Tibial nerve (tissue), 4 donors: ENCODE measurements around the gene ZNF394. TPM values are rescaled to one million over a fixed set of nuclear protein-coding genes. Genes with fewer than 3 reads are reported as not detected.

Source experiments
- DNase-seq, 2 donors: peaks; one replicate each; pipeline ENCODE4 v3.0.0-alpha.2; 2019; ENCODE audit warnings: low spot score in 2 of 2
- H3K27ac ChIP-seq, 4 donors: fragments of 200-600 bp; sonication (generic) in 3 of 4; one replicate each; pipeline ENCODE4 v1.5.1; 2017 to 2019; ENCODE audit warnings: mild to moderate bottlenecking in 1 of 4
- H3K27me3 ChIP-seq, 2 donors: fragments of 200-600 bp; sonication (generic) in 1 of 2; one replicate each; pipeline versions ENCODE4 v1.5.1 to v1.6.0; 2017 to 2019
- H3K36me3 ChIP-seq, 3 donors: fragments of 200-600 bp; sonication (generic); one replicate each; pipeline ENCODE4 v1.5.1; 2018 to 2019
- H3K4me1 ChIP-seq, 4 donors: fragments of 200-600 bp; sonication (generic) in 3 of 4; one replicate each; pipeline ENCODE4 v1.5.1; 2017 to 2019
- H3K4me3 ChIP-seq, 4 donors: fragments of 200-600 bp; sonication (generic) in 3 of 4; one replicate each; pipeline ENCODE4 v1.5.1; 2017 to 2019; ENCODE audit warnings: mild to moderate bottlenecking in 1 of 4, moderate library complexity in 1 of 4
- H3K9me3 ChIP-seq, 4 donors: fragments of 200-600 bp; sonication (generic) in 3 of 4; one replicate each; pipeline ENCODE4 v1.5.1; 2017 to 2019
- EP300 ChIP-seq, 2 donors: sonication (generic); formaldehyde crosslinking; IDR thresholded peaks; one replicate each; pipeline ENCODE4 v1.6.1; 2017; ENCODE audit warnings: antibody characterized with exemption in 2 of 2, mild to moderate bottlenecking in 1 of 2
- POLR2A ChIP-seq, 2 donors: fragments of 450-650 bp; IDR thresholded peaks; one replicate each; pipeline ENCODE4 v1.6.1; 2017; ENCODE audit warnings: antibody characterized with exemption in 2 of 2, mild to moderate bottlenecking in 2 of 2, moderate library complexity in 2 of 2
- WGBS, 2 donors: methylation state at CpG; one replicate each; pipeline ENCODE4 v1.1.5; 2018; 5-methylcytosine and 5-hydroxymethylcytosine counted together
- total RNA-seq, 4 donors: library from RNA; depleted of rRNA; stranded (reverse); fragments of >200 nt; gene quantifications; one replicate each; pipeline ENCODE4 v1.1.0, GENCODE V29; 2016
- TF ChIP-seq, protein P1 (sequence below), 5 experiments: fragments of 200-600 bp in 3 of 5; fragments of 450-650 bp in 2 of 5; sonication (generic) in 3 of 5; IDR thresholded peaks; one replicate each; pipeline ENCODE4 v1.5.1; 2016 to 2019; ENCODE audit warnings: antibody characterized with exemption in 5 of 5, mild to moderate bottlenecking in 3 of 5, moderate library complexity in 2 of 5

The ZNF394 gene
- total RNA-seq, 4 donors from 2014 or later, result 36.9 to 47.3 (median 44.5) TPM

DNA sequence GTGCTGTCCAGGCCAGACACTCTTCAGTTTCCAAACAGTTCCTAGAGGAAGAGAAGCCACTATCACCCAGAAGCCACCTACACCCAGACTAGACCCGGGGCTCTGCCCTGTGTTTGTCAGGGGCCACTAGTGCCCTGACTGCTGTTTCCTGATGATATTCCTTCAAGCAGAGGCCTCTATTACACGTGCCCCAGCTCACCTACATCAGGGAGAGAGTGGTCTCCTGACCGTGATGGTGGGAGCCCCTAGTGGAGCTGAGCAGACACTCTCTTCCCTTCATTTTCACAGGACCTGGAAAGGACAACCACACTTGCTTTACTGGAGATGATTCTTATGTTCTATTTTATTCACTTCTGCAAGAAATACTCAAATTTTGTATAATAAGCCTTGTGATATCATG is 9.2 kb downstream of the ZNF394 start:
- Histone ChIP-seq H3K9me3 (peaks cover 0 to 42% (median 9%) of the 10 kb centered on the region in 4 donors), H3K36me3 (peaks cover 9 to 97% (median 14%) of the 10 kb centered on the region in 3 donors), H3K27ac (no peak overlapping the region), H3K27me3 (no peaks in the 10 kb centered on the region), H3K4me1 (no peaks in the 10 kb centered on the region), H3K4me3 (no peak overlapping the region)
- TF ChIP-seq EP300 (IDR thresholded peaks at IDR 0.05), result no peak
- TF ChIP-seq POLR2A (IDR thresholded peaks at IDR 0.05), result no peak
- TF ChIP-seq, protein P1, sequence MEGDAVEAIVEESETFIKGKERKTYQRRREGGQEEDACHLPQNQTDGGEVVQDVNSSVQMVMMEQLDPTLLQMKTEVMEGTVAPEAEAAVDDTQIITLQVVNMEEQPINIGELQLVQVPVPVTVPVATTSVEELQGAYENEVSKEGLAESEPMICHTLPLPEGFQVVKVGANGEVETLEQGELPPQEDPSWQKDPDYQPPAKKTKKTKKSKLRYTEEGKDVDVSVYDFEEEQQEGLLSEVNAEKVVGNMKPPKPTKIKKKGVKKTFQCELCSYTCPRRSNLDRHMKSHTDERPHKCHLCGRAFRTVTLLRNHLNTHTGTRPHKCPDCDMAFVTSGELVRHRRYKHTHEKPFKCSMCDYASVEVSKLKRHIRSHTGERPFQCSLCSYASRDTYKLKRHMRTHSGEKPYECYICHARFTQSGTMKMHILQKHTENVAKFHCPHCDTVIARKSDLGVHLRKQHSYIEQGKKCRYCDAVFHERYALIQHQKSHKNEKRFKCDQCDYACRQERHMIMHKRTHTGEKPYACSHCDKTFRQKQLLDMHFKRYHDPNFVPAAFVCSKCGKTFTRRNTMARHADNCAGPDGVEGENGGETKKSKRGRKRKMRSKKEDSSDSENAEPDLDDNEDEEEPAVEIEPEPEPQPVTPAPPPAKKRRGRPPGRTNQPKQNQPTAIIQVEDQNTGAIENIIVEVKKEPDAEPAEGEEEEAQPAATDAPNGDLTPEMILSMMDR (IDR thresholded peaks at IDR 0.05), result no peak
- no peak for DNase-seq
- WGBS, 2 donors, result 53 to 54% methylated on average over 3 of the region's 3 CpGs

DNA sequence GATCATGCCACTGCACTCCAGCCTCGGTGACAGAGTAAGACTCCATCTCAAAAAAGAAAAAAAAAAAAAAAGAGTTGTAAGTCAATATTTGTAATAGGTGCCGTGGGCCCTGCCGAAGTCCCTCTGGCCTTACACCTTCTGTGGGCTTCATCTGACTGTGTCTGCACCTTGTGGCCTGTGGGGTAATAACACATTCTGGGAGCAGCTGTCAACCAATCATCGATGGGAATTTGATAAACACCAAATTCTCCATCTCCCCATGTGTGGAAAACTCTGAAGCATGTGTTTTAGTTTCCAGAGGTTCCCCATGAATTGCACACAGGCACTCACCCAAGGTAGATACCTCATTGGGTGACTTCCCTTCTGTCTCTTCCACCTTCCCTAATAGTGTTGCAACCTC is 10.8 kb downstream of the ZNF394 start:
- Histone ChIP-seq H3K36me3 (peaks cover 8 to 97% (median 9%) of the 10 kb centered on the region in 3 donors), H3K27ac (no peak overlapping the region), H3K4me1 (no peaks in the 10 kb centered on the region), H3K4me3 (no peak overlapping the region), H3K9me3 (peaks cover 0 to 32% (median 8%) of the 10 kb centered on the region in 4 donors), H3K27me3 (no peaks in the 10 kb centered on the region)
- TF ChIP-seq POLR2A (IDR thresholded peaks at IDR 0.05), result no peak
- TF ChIP-seq, protein P1 (IDR thresholded peaks at IDR 0.05), result no peak
- TF ChIP-seq EP300 (IDR thresholded peaks at IDR 0.05), result no peak
- 87 to 93% methylated on average over 4 of the region's 4 CpGs for WGBS, 2 donors
- no peak for DNase-seq

DNA sequence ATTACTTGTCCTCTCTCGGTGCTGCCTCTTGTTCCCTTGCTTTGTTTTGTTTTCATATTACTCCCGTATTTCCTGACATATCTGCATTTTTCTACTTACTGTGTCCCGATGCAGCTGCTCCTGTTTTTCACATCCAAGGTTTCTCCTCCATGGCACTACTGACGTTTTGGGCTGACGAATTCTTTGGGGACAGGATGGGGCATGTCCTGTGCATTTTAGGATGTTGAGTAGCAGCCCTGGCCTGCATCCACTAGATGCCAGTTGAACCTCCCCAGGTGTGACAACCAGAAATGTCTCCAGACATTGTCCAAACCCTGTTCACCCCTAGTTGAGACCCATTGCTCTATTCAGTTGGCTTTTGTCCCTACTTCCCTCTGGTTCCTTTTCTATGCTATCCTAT is 15.0 kb downstream of the ZNF394 start:
- Histone ChIP-seq H3K4me3 (no peak overlapping the region), H3K36me3 (peaks cover 0 to 71% (median 0%) of the 10 kb centered on the region in 3 donors), H3K4me1 (no peaks in the 10 kb centered on the region), H3K27ac (no peak overlapping the region), H3K27me3 (no peaks in the 10 kb centered on the region), H3K9me3 (no peaks in the 10 kb centered on the region)
- 85 to 87% methylated on average over 5 of the region's 5 CpGs for WGBS, 2 donors
- DNase-seq, result no peak
- TF ChIP-seq POLR2A (IDR thresholded peaks at IDR 0.05) (no peak), EP300 (IDR thresholded peaks at IDR 0.05) (no peak)

DNA sequence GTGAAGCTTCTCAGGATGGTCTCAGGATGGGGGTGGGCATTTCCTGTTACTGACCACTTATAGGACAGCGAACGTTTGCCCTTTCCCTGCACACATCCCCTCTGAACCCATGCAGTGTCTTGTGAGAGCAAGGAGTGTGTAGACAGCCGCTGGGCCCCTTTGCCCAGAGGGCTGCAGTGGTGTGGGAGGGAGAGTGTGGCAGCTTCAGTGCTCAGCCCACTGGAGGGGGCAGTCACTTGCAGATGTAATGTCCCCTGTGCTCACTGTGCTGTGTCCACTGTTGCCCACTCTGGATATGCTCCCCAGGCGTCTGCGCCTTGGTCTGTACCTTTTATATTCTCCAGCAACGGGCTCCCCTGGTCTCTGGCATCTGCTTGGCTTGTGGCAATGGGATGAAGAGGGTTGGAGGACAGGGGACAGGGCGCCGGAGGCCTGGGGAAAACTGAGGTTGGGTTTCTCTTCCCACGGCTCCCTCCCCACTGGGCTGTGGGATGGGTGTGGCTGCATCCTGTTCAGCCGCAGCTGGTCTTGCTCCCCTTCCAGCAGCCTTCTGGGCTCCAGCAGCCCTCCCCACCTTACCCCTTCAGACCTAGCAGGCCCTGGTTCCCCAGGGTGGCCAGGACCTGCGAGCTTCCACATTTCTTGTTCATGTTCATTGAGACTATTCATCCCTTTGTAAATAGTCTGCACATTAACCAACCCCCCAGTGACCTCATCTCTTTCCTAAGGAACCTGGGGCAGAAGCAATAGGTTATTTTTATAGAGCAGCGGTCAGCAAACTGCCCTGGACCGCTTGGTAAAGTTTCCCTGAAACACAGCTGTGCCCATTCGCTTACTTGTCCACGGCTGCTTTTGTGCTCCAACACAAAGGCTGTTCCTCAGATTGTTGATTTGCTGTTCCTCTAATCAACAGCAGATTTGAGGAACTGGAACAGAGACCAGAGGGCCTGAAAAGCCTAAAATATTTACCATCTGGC is 21.3 kb downstream of the ZNF394 start:
- DNase-seq, result no peak
- Histone ChIP-seq H3K4me1 (peaks cover 0 to 39% (median 7%) of the 10 kb centered on the region in 4 donors), H3K27ac (peak overlapping the region in 2 of 4 donors; percentile 12 to 28), H3K36me3 (peaks cover 0 to 27% (median 0%) of the 10 kb centered on the region in 3 donors), H3K4me3 (no peak overlapping the region), H3K27me3 (no peaks in the 10 kb centered on the region), H3K9me3 (no peaks in the 10 kb centered on the region)
- WGBS, 2 donors, result 59 to 61% methylated on average over 15 of the region's 15 CpGs
- TF ChIP-seq POLR2A (IDR thresholded peaks at IDR 0.05), result no peak
- no peak for TF ChIP-seq EP300 (IDR thresholded peaks at IDR 0.05)

DNA sequence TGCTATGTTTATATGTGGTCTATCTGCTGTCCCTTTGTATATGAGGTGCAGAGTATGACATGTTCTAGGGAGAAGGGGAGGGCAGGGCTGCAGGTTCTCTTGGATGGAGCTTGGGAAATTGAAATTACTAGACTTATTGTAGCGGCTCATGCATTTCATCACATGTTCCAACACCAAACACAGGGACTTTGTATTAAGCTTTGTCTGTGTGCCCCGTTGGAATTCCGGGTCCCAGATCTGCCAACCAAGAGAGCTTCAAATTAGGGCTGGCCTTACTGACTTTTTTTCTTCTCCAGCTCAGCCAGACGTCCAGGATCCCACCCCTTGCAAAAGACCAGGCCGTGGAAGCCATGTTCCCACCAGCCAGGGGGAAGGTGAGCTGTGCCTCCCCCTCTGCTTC is 24.0 kb downstream of the ZNF394 start:
- Histone ChIP-seq H3K4me3 (no peak overlapping the region), H3K9me3 (no peaks in the 10 kb centered on the region), H3K4me1 (peaks cover 0 to 55% (median 16%) of the 10 kb centered on the region in 4 donors), H3K27ac (peak overlapping the region in 2 of 4 donors; percentile 16 to 52), H3K27me3 (no peaks in the 10 kb centered on the region), H3K36me3 (peaks cover 0 to 21% (median 0%) of the 10 kb centered on the region in 3 donors)
- TF ChIP-seq, protein P1 (IDR thresholded peaks at IDR 0.05), result no peak
- TF ChIP-seq POLR2A (IDR thresholded peaks at IDR 0.05) (no peak), EP300 (IDR thresholded peaks at IDR 0.05) (no peak)
- no peak for DNase-seq
- WGBS, 2 donors, result 33 to 57% methylated on average over 5 of the region's 5 CpGs

DNA sequence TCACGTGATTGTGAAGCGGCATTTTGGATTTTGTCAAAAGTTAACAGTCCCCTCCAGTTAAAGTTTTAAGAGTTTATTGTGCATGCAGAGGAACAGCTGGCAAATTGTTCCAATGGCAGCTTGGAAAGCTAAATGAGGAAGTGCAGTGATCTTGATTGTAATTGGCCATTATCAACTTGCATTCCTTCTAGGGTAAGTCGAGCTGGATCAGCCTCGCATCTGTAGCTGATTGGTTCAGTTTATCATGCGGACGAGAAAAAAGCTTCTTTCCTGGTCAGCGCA is 26.8 kb downstream of the ZNF394 start:
- Histone ChIP-seq H3K36me3 (no peaks in the 10 kb centered on the region), H3K27me3 (no peaks in the 10 kb centered on the region), H3K27ac (peak overlapping the region in 3 of 4 donors; percentile 37 to 86 (median 85)), H3K9me3 (no peaks in the 10 kb centered on the region), H3K4me1 (peaks cover 0 to 45% (median 16%) of the 10 kb centered on the region in 4 donors), H3K4me3 (peak overlapping the region; percentile 57 to 85 (median 76))
- WGBS, 2 donors, result 1 to 5% methylated on average over 7 of the region's 7 CpGs
- TF ChIP-seq POLR2A (IDR thresholded peaks at IDR 0.05), result no peak
- TF ChIP-seq, protein P1 (IDR thresholded peaks at IDR 0.05), result no peak
- no peak for TF ChIP-seq EP300 (IDR thresholded peaks at IDR 0.05)
- DNase-seq, result no peak
